SK-N-SH treated with all-trans-retinoic acid at 6 μM for 48 hours (cell line): ENCODE measurements around the gene FAM50A.
A peak's percentile ranks its signal among the peaks of the same experiment; 100 is the strongest.

Source experiments
- ATAC-seq: fragments of 200-7000 bp; cut with Tn5 transposase; 3 replicates; pipeline ENCODE4 v1.9.1; 2020; ENCODE audit warnings: mild to moderate bottlenecking, moderate library complexity
- ARNTL ChIP-seq: fragments of 450-650 bp; formaldehyde crosslinking; IDR thresholded peaks from 2 replicates; pipeline ENCODE4 v1.5.0; 2020; ENCODE audit warnings: low read depth, mild to moderate bottlenecking, moderate library complexity, borderline replicate concordance
- BACH2 ChIP-seq: fragments of 250-450 bp; sonication (Bioruptor Pico); IDR thresholded peaks from 2 replicates; pipeline ENCODE4 v1.9.0; 2021; ENCODE audit warnings: mild to moderate bottlenecking, borderline replicate concordance
- CSDC2 ChIP-seq: fragments of 250-450 bp; sonication (Bioruptor Pico); IDR thresholded peaks from 2 replicates; pipeline ENCODE4 v1.5.0; 2020; ENCODE audit warnings: mild to moderate bottlenecking, moderate library complexity
- ESRRG ChIP-seq: fragments of 250-450 bp; sonication (Bioruptor Pico); IDR thresholded peaks from 2 replicates; pipeline ENCODE4 v1.6.1; 2021; ENCODE audit warnings: mild to moderate bottlenecking
- GLIS3 ChIP-seq: fragments of 250-450 bp; sonication (Bioruptor Pico); IDR thresholded peaks from 2 replicates; pipeline ENCODE4 v1.5.0; 2020; ENCODE audit warnings: mild to moderate bottlenecking, moderate library complexity
- OSR1 ChIP-seq: fragments of 250-450 bp; sonication (Bioruptor Pico); IDR thresholded peaks from 2 replicates; pipeline ENCODE4 v1.8.0; 2022; ENCODE audit warnings: moderate library complexity, mild to moderate bottlenecking, inconsistent platforms
- PATZ1 ChIP-seq: fragments of 250-450 bp; sonication (Bioruptor Pico); IDR thresholded peaks from 2 replicates; pipeline ENCODE4 v1.8.0; 2020; ENCODE audit warnings: mild to moderate bottlenecking, moderate library complexity, borderline replicate concordance
- POU6F1 ChIP-seq: fragments of 250-450 bp; sonication (Bioruptor Pico); IDR thresholded peaks from 2 replicates; pipeline ENCODE4 v1.8.0; 2021; ENCODE audit warnings: low read depth, mild to moderate bottlenecking, moderate library complexity, borderline replicate concordance
- PPARA ChIP-seq: fragments of 250-450 bp; sonication (Bioruptor Pico); IDR thresholded peaks from 2 replicates; pipeline ENCODE4 v1.5.0; 2020; ENCODE audit warnings: mild to moderate bottlenecking, borderline replicate concordance
- RARB ChIP-seq: fragments of 250-450 bp; sonication (Bioruptor Pico); IDR thresholded peaks from 2 replicates; pipeline ENCODE4 v1.8.0; 2021; ENCODE audit warnings: mild to moderate bottlenecking, moderate library complexity
- TCF4 ChIP-seq: fragments of 250-450 bp; sonication (Bioruptor Pico); IDR thresholded peaks from 2 replicates; pipeline ENCODE4 v1.8.0; 2021; ENCODE audit warnings: mild to moderate bottlenecking, moderate library complexity, borderline replicate concordance
- TOX ChIP-seq: fragments of 250-450 bp; sonication (Bioruptor Pico); IDR thresholded peaks from 2 replicates; pipeline ENCODE4 v1.8.0; 2021; ENCODE audit warnings: mild to moderate bottlenecking, moderate library complexity, borderline replicate concordance
- TSHZ2 ChIP-seq: fragments of 250-450 bp; sonication (Bioruptor Pico); IDR thresholded peaks from 2 replicates; pipeline ENCODE4 v1.5.0; 2020; ENCODE audit warnings: mild to moderate bottlenecking, moderate library complexity
- ZC3H10 ChIP-seq: fragments of 250-450 bp; sonication (Bioruptor Pico); IDR thresholded peaks from 2 replicates; pipeline ENCODE4 v1.5.1; 2021; ENCODE audit warnings: mild to moderate bottlenecking, moderate library complexity
- ZFP3 ChIP-seq: fragments of 250-450 bp; sonication (Bioruptor Pico); IDR thresholded peaks from 2 replicates; pipeline ENCODE4 v1.5.0; 2020; ENCODE audit warnings: mild to moderate bottlenecking, moderate library complexity
- ZNF70 ChIP-seq: fragments of 450-650 bp; formaldehyde crosslinking; IDR thresholded peaks from 2 replicates; pipeline ENCODE4 v1.5.0; 2020; ENCODE audit warnings: mild to moderate bottlenecking, moderate library complexity
- ZNF8 ChIP-seq: fragments of 450-650 bp; formaldehyde crosslinking; IDR thresholded peaks from 2 replicates; pipeline ENCODE4 v1.5.0; 2020; ENCODE audit warnings: mild to moderate bottlenecking, moderate library complexity

Gene FAM50A

GRCh38 chrX:154486396-154487207 lies 42.7 kb downstream of the FAM50A start, which contains the start of gene UBL4A:
UBL4A (minus strand) TSS chrX:154486615; CDS start chrX:154486584, 31 bp downstream.
- TF ChIP-seq ZNF70 (CRISPR knock-in tag) (no peak), PPARA (CRISPR knock-in tag) (no peak), CSDC2 (no peak), ESRRG (CRISPR knock-in tag) (no peak), ZFP3 (no peak), BACH2 (CRISPR knock-in tag) (no peak), TOX (CRISPR knock-in tag) (no peak), RARB (CRISPR knock-in tag) (no peak), OSR1 (CRISPR knock-in tag) (no peak), ZNF8 (CRISPR knock-in tag) (no peak), POU6F1 (CRISPR knock-in tag) (no peak), GLIS3 (CRISPR knock-in tag) (no peak), TCF4 (CRISPR knock-in tag) (no peak), ZC3H10 (CRISPR knock-in tag) (no peak), TSHZ2 (CRISPR knock-in tag) (no peak)
- peak; percentile 26 for ATAC-seq

GRCh38 chrX:154487518-154488290 lies 43.8 kb downstream of the FAM50A start:
- TF ChIP-seq TSHZ2 (CRISPR knock-in tag) = no peak
- TF ChIP-seq TOX (CRISPR knock-in tag) = no peak
- TF ChIP-seq, all 23 proteins: peak for 0
- ATAC-seq = no peak

- no peak for ATAC-seq
- TF ChIP-seq ARNTL = no peak
- TF ChIP-seq ZC3H10 (CRISPR knock-in tag) = no peak
- no peak for TF ChIP-seq TCF4 (CRISPR knock-in tag)
- no peak for TF ChIP-seq PATZ1 (CRISPR knock-in tag)
- no peak for TF ChIP-seq POU6F1 (CRISPR knock-in tag)
- TF ChIP-seq OSR1 (CRISPR knock-in tag) = no peak
- TF ChIP-seq ZNF70 (CRISPR knock-in tag) = no peak
- TF ChIP-seq, all 23 proteins: peak for 0
Measured at GRCh38 chrX:154488336-154489075, 44.6 kb downstream of the FAM50A start.
